Neural cell (in vitro differentiated cells): ENCODE data around the gene EPB41.

Experiments
- MXI1 ChIP-seq: fragments of 450-650 bp; conservative IDR thresholded peaks from 2 replicates; pipeline ENCODE4 v1.6.1; 2014; ENCODE audit warnings: antibody characterized with exemption, mild to moderate bottlenecking; ENCODE audit not compliant: poor library complexity, severe bottlenecking
- POLR2AphosphoS5 ChIP-seq: IDR thresholded peaks from 2 replicates; pipeline ENCODE4 v1.6.1; 2012
- SMC3 ChIP-seq: fragments of 450-650 bp; conservative IDR thresholded peaks from 2 replicates; pipeline ENCODE4 v1.6.1; 2014; ENCODE audit warnings: antibody characterized with exemption, mild to moderate bottlenecking, moderate library complexity; ENCODE audit not compliant: poor library complexity
- TAF1 ChIP-seq: IDR thresholded peaks from 2 replicates; pipeline ENCODE4 v1.6.1; 2012; ENCODE audit warnings: low read depth
- TF ChIP-seq, protein P1 (sequence below): fragments of 450-650 bp; IDR thresholded peaks from 2 replicates; pipeline ENCODE4 v1.5.1; 2014; ENCODE audit warnings: antibody characterized with exemption, mild to moderate bottlenecking, moderate library complexity; ENCODE audit not compliant: poor library complexity, severe bottlenecking
- TF ChIP-seq, protein P2 (sequence below): IDR thresholded peaks from 2 replicates; pipeline ENCODE4 v1.6.1; 2012; ENCODE audit warnings: borderline replicate concordance

DNA sequence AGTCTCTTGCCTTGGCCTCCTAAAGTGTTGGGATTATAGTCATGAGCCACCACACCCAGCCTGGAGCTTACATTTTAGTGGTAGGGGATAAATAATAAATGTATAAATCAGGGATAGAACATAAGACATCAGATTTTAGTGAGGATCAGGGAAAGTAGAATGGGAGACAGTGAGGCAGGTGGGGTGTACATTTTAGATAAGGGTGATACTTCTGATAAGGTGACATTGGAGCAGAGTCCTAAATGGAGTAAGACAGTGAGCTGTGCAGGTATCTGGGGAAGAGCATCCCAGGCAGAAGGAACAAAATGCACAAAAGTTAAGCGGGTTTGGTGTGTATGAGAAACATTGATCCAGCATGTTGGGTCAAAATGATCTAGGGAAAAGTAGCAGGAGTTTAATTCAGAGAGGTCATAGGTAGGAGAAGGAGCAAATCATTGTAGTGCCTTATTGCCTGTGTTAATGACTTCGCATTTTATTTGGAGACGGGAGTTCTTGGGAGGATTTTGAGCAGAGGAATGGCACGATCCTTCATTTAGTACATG lies 11.1 kb downstream of the EPB41 start:
- TF ChIP-seq, protein P1, sequence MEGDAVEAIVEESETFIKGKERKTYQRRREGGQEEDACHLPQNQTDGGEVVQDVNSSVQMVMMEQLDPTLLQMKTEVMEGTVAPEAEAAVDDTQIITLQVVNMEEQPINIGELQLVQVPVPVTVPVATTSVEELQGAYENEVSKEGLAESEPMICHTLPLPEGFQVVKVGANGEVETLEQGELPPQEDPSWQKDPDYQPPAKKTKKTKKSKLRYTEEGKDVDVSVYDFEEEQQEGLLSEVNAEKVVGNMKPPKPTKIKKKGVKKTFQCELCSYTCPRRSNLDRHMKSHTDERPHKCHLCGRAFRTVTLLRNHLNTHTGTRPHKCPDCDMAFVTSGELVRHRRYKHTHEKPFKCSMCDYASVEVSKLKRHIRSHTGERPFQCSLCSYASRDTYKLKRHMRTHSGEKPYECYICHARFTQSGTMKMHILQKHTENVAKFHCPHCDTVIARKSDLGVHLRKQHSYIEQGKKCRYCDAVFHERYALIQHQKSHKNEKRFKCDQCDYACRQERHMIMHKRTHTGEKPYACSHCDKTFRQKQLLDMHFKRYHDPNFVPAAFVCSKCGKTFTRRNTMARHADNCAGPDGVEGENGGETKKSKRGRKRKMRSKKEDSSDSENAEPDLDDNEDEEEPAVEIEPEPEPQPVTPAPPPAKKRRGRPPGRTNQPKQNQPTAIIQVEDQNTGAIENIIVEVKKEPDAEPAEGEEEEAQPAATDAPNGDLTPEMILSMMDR, result no peak
- no peak for TF ChIP-seq TAF1
- no peak for TF ChIP-seq MXI1
- TF ChIP-seq POLR2AphosphoS5, result no peak
- TF ChIP-seq SMC3, result no peak
- TF ChIP-seq, protein P2, sequence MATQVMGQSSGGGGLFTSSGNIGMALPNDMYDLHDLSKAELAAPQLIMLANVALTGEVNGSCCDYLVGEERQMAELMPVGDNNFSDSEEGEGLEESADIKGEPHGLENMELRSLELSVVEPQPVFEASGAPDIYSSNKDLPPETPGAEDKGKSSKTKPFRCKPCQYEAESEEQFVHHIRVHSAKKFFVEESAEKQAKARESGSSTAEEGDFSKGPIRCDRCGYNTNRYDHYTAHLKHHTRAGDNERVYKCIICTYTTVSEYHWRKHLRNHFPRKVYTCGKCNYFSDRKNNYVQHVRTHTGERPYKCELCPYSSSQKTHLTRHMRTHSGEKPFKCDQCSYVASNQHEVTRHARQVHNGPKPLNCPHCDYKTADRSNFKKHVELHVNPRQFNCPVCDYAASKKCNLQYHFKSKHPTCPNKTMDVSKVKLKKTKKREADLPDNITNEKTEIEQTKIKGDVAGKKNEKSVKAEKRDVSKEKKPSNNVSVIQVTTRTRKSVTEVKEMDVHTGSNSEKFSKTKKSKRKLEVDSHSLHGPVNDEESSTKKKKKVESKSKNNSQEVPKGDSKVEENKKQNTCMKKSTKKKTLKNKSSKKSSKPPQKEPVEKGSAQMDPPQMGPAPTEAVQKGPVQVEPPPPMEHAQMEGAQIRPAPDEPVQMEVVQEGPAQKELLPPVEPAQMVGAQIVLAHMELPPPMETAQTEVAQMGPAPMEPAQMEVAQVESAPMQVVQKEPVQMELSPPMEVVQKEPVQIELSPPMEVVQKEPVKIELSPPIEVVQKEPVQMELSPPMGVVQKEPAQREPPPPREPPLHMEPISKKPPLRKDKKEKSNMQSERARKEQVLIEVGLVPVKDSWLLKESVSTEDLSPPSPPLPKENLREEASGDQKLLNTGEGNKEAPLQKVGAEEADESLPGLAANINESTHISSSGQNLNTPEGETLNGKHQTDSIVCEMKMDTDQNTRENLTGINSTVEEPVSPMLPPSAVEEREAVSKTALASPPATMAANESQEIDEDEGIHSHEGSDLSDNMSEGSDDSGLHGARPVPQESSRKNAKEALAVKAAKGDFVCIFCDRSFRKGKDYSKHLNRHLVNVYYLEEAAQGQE, result no peak
